Stimulated activated naive CD4-positive, alpha-beta T cell treated with Interleukin-2 at 50 U/mL for 16 hours (primary cell): ENCODE data around the gene PLCH2.
"Not testable (repeated sequence)": the region's sequence is repeated elsewhere in the genome, so short reads cannot be mapped to it uniquely, and the experiment has no call there.

Experiments
- DNase-seq: peaks from one replicate; lab custom pipeline; 2025; lab: John Stamatoyannopoulos, UW

PLCH2 gene

GRCh38 chr1:2476061-2476999, at the start of gene PLCH2:
PLCH2 (plus strand) TSS chr1:2476289; CDS start chr1:2476589, 300 bp downstream.
- DNase-seq, result no peak

GRCh38 chr1:2426540-2426939, 49.5 kb upstream of the PLCH2 start:
- no peak for DNase-seq

- DNase-seq, result no peak
These were observed 49.0 kb upstream of the PLCH2 start for GRCh38 chr1:2427051-2427450.

GRCh38 chr1:2427976-2428375, 48.1 kb upstream of the PLCH2 start:
- DNase-seq, result no peak

GRCh38 chr1:2428490-2428889, 47.6 kb upstream of the PLCH2 start:
- DNase-seq, result no peak

GRCh38 chr1:2429780-2430591, 46.1 kb upstream of the PLCH2 start:
- DNase-seq, result no peak

- no peak for DNase-seq
These were observed 45.5 kb upstream of the PLCH2 start for GRCh38 chr1:2430592-2430973.

- DNase-seq, result no peak
These were observed 45.0 kb upstream of the PLCH2 start for GRCh38 chr1:2431103-2431502.

GRCh38 chr1:2431518-2431917, 44.6 kb upstream of the PLCH2 start:
- DNase-seq, result no peak

GRCh38 chr1:2432441-2432844, 43.6 kb upstream of the PLCH2 start:
- DNase-seq, result no peak

- no peak for DNase-seq
These were observed 42.9 kb upstream of the PLCH2 start for GRCh38 chr1:2433196-2433595.

GRCh38 chr1:2433936-2434655, 42.0 kb upstream of the PLCH2 start:
- no peak for DNase-seq

GRCh38 chr1:2435091-2435490, 41.0 kb upstream of the PLCH2 start:
- DNase-seq, result no peak

GRCh38 chr1:2435746-2436355, 40.2 kb upstream of the PLCH2 start:
- DNase-seq, result no peak

- DNase-seq, result no peak
These were observed 39.2 kb upstream of the PLCH2 start for GRCh38 chr1:2436876-2437275.

- no peak for DNase-seq
These were observed 38.5 kb upstream of the PLCH2 start for GRCh38 chr1:2437617-2438016.

- no peak for DNase-seq
These were observed 38.1 kb upstream of the PLCH2 start for GRCh38 chr1:2438038-2438437.

GRCh38 chr1:2438641-2439040, 37.4 kb upstream of the PLCH2 start:
- DNase-seq, result no peak

- DNase-seq, result no peak
These were observed 36.7 kb upstream of the PLCH2 start for GRCh38 chr1:2439369-2439768.

GRCh38 chr1:2440346-2440745, 35.7 kb upstream of the PLCH2 start:
- DNase-seq, result not testable (repeated sequence)

- DNase-seq, result no peak
These were observed 34.3 kb upstream of the PLCH2 start for GRCh38 chr1:2441746-2442145.

- DNase-seq, result no peak
These were observed 33.4 kb upstream of the PLCH2 start for GRCh38 chr1:2442661-2443060.
